GM12874 (cell line): ENCODE results near the gene PGM2L1.

Experiments
- CTCF ChIP-seq: IDR thresholded peaks from 2 replicates; pipeline ENCODE4 v1.5.1; 2011; ENCODE audit warnings: low read depth, mild to moderate bottlenecking, control low read depth, low read length, moderate library complexity; ENCODE audit not compliant: insufficient read depth

Gene PGM2L1

GRCh38 chr11:74354036-74354435 lies 44.2 kb downstream of the PGM2L1 start:
- no peak for TF ChIP-seq CTCF

DNA sequence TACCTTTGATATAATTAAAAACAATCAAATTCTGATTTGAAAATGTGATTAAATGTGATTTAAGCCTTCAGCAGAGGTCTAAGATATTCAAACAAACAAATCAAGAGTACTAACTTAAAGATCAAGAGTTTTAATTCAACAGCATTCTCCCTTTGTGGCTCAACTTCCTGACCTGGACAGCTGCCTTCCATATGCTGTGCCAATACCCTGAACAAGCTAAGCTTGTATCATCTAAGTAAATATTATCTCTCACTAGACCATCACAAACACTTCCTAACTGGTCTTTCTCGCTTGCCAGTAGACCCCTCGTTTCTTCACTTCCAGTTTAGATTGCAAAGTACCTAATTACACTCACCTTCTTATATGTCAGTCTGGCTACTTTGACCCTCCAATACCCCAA lies 50.9 kb downstream of the PGM2L1 start:
- TF ChIP-seq CTCF: no peak

DNA sequence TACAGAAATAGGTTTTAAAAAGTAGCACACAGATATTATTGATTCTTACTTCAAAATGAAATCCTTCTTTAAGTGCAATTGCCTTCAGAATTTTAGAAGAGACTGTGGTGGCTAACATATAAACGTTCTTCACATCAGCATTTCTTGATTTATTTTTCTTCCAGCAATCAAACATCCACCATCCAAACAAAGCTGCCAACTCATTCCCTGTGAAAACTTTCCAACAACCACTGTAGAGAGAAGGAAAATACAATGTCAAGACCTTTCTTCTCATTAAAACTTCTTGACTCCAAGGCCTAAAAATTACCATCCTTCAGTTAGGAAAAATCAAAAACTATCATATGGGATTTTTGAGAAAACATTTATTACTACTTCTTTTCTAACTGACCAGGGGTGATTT lies 52.8 kb downstream of the PGM2L1 start:
- TF ChIP-seq CTCF: no peak

- TF ChIP-seq CTCF: no peak
Observed at GRCh38 chr11:74341921-74342320, 56.3 kb downstream of the PGM2L1 start.

DNA sequence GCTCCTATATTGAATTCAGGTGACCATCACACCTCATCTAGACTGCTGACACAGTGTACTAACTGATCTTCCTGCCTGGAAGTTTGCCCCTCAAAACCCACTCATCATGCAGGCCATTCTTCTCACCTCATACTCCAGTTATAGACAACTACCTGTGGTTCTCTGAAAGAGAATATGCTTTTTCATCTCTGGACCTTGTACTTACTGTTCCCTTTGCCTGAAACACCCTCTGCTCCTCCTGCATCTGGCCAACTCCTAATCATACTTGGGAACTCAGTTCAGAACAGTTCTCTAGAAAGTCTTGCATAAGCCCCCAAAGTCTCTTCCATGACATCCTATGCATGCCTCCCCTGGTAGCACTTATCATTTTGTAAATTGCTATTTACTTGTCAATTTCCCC lies 58.6 kb downstream of the PGM2L1 start:
- no peak for TF ChIP-seq CTCF

DNA sequence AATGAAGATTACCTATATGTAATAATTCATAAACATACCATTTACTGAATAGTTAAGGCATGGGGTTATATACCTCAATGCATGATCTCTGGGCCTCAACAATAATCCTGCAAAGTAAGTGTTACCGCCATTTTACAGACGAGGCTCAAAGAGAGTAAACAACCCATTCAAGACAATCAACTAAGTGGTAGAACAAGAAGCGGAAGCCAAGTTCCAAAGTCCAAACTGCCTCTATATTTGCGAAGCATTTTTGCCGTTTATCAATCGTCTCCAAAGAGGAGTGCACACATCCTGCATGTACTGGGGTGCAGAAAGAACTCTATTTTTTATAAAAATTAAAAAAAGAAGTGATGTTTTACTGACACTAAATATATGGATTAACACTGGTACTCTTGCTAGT lies 59.3 kb downstream of the PGM2L1 start:
- TF ChIP-seq CTCF: no peak

- no peak for TF ChIP-seq CTCF
Observed at GRCh38 chr11:74333193-74333592, 65.0 kb downstream of the PGM2L1 start.

DNA sequence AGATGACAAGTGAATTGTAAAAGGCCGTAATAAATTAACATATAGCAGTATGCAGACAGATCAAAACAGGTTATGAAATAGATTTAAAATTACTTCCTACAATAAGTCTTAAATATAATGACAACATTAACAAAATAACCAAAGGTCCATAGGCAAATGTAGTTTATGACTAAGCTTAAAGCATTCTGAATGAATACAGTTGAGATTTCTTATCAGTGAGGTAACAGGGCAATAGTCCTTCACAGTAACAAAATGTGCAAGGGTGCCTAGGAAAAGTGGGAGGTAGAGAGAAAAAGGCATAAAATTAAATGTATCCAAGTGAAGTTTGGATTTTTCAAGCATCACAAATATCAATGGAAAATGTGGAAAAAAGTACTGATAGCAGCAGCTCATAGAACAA lies 65.9 kb downstream of the PGM2L1 start:
- TF ChIP-seq CTCF: no peak
